GM21723 (cell line): ENCODE data around the gene SCP2.
A peak's percentile ranks its signal among the peaks of the same experiment; 100 is the strongest.
"Not testable (repeated sequence)": the region's sequence is repeated elsewhere in the genome, so short reads cannot be mapped to it uniquely, and the experiment has no call there.

ENCODE experiments used
- ATAC-seq: cut with Tn5 transposase; IDR thresholded peaks from one replicate; pipeline ENCODE4 v1.9.1; 2021; ENCODE audit warnings: mild to moderate bottlenecking, moderate library complexity; ENCODE audit not compliant: unreplicated experiment

The SCP2 gene

DNA sequence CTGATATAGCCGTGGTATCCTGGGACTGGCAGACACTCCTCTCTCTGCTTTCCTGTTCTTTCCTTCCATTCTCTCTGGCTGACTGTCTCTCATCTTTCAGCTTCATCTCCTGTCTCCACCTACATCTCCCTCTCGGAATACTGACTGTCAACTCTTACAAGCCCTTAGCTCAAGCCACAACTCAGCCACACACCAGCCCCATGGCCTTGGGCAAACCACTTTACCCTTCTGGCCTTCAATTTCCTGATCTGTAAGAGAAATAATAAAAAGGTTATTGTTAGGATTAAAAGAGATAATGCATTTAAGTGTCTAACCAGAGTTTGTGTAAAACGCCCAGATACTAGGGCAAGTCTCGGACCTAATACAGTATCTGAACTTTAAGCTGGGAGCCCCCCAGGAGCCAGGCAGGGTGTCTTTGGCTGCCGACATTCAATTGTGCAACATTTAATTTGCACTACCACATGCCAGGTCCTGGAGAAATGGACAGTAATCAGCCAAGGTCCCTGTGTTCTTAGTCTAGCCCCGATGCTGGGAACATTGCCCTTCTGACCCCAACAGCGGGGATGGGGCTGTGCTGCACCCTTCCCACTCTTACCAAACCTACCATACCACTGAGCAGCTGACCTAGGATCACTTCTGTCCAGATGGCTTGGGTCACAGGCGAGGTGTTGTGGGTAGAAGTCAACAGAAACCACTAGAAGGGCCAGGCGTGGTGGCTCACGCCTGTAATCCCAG lies 10.7 kb upstream of the SCP2 start:
- ATAC-seq, result no peak

DNA sequence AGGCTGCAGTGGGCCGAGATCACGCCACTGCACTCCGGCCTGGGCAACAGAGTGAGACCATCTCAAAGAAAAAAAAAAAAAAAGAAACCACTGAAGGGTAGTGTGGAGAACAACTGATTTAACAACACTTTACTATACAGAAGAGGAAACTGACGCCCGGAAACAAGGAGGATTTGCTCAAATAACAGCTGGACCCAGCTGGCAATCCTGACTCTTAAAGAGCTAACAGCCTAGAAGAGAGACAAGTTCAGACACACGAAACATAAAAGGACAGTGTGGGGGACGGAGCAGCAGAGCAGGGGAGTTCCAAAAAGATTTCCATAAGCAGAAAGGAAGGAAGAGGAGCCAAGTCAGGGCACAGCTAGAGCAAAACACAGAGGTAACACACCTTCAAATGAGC lies 9.9 kb upstream of the SCP2 start:
- ATAC-seq, result no peak

DNA sequence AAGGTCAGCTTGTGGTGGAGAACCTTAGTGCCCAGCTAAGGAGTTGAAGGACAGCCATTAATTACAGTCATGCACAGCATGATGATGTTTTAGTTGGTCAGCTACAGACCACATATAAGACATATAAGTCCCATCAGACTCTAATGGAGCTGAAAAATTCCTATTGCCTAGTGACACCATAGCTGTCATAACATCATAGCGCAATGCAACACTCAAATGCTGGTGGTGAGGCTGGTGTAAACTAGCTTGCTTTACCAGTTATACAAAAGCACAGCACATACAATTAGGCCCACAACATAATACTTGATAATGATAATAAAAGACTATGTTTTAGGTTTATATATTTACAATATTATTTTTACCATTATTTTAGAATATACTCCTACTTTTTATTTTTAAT lies 9.5 kb upstream of the SCP2 start:
- no peak for ATAC-seq

- no peak for ATAC-seq
Measured at GRCh38 chr1:52918201-52918600, 8.9 kb upstream of the SCP2 start.

DNA sequence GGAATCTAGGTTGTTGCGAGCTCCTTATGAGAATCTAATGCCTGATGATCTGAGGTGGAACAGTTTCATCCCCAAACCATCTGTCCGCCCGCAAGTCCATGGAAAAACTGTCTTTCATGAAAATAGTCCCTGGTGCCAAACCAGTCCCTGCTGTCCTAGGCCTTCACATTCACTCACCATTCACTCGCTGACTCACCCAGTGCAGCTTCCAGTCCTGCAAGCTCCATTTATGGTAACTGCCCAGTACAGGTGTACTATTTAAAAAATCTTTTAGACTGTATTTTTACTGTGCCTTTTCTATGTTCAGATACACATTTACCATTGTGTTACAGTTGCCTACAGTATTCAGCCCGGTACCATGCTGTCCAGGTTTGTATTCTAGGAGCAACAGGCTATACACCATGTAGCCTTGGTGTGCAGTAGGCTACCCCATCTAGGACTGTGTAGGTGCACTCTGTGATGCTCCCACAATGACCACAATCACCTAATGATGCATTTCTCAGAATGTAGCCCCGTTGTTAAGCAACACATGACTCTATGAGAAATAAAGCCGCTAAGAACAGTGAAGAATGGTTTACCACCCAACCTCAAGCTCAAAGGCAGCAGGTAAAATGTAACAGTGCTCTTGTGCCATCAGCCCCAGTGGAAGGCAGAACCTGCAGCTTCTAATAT lies 7.9 kb upstream of the SCP2 start:
- no peak for ATAC-seq

DNA sequence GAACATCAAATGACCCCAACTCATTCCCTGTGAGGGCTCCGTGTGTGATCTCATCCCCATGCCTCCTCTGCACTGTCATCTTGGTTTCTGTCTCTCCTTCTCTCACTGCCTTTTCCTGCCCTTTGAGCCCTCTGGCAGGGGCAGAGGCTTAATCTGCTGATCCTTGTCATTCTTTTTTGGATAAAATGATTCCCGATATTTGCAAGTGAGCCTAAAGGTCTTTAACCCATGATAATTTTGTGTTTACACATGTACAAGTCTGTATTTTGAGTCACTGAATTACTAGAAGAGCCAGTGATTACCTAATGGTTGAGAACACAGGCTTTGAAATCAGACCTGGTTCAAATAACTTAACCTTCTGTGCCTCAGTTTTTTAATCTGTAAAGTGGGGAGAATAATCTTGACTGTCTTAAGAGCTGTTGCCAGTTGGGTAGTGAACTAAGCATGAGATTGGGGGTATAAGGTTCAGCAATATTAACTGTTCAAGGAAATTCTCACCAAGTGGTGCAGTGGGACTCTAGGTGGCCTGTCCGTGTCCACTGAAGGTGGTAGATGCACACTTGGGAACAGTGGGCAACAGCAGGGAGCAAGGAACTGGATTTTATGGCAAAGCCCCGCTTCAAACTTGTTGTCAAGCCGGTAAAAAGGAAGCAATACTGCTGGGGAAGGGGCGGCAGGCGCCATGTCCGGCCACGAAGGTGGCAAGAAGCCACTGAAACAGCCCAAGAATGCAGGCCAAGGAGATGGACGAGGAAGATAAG lies 7.2 kb upstream of the SCP2 start:
- ATAC-seq, result no peak

GRCh38 chr1:52920791-52921291 lies 6.2 kb upstream of the SCP2 start:
- no peak for ATAC-seq

DNA sequence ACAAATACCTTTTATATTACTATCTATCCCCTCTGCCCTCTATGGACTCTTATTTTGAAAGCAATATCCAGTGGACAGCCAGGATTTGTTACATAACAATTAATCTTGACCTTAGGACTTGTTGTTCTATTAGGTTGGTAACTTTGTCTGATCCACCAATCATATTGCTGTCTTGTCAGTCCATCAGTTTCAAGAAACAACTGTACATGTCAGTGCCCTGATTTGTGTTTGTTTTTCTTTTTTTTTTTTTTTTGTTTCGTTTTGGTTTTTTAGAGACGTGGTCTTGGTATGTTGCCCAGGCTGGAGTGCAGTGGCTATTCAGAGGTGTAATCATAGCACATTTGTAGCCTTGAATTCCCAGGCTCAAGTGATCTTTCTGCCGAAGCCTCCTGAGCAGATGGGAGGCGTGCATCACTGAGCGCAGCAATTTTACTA lies 1.5 kb upstream of the SCP2 start:
- no peak for ATAC-seq

- ATAC-seq, result peak; percentile 9
Measured at GRCh38 chr1:52926864-52927211, 238 bp upstream of the SCP2 start.

GRCh38 chr1:52928015-52928404 lies 934 bp downstream of the SCP2 start:
- ATAC-seq, result peak; percentile 26

DNA sequence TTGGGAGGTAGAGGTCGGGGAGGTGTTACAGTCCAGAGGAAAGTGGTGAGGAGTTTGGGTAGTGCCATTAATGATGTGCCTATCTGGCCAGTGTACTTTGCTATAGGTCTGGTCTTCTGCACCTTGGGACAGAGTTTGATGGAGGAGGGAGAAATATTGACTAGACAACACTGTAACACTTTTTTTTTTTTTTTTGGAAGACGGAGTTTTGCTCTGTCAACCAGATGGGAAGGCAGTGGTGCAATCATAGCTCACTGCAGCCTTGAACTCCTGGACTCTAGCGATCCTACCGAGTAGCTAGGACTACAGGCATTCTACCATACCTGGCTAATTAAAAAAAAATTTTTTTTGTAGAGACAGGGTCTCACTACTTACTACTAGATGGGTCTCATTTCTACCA lies 1.9 kb downstream of the SCP2 start:
- ATAC-seq, result no peak

DNA sequence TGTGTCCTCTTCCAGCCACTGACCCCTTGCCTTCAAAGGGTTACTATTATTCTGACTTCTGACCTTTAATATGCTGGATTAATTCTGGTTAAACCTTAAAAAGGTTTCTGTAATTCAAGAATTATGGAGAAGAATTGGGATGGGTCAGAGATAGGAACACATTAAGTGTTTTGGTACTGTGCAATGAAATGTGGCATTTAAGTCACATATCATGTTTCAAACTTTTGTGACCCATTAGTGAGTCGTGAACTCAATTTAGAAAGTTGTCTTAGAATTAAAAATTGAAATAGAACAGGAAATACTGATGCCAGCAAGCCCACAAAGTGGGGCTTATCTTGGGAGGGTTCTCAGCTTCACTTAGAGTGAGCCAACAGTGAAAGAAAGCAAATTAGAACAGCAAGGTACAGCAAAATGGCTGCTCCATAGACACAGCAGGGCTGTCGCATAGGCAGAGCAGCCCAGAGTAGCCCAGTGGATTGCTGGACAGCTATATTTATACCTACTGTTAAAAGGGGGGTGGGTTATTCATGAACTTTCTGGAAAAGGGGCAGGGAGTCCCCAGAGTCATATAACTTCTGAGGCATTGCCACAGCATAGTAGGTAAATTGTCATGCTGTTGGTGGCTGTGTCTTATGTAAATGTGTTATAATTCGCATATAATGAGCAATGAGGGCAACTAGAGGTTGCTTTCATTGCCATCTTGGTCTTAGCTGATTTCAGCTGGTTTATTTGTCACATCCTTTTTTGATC lies 10.5 kb downstream of the SCP2 start:
- ATAC-seq, result no peak

- no peak for ATAC-seq
Measured at GRCh38 chr1:52938183-52938451, 11.0 kb downstream of the SCP2 start.

- ATAC-seq, result no peak
Measured at GRCh38 chr1:52943876-52944416, 16.9 kb downstream of the SCP2 start.

DNA sequence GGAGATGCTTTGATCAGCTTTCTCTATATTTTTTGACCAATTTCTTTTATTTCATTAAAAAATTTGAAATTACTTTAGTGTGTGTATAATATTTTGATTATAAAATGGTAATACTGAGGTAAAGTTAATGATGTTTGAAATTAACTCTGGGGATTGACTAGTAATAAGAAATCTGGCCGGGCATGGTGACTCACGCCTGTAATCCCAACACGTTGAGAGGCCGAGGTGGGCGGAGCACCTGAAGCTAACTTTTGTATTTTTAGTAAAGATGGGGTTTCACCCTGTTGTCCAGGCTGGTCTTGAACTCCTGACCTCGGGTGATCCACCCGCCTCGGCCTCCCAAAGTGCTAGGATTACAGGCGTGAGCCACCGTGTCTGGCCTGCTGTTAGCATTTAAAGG lies 17.5 kb downstream of the SCP2 start:
- no peak for ATAC-seq

DNA sequence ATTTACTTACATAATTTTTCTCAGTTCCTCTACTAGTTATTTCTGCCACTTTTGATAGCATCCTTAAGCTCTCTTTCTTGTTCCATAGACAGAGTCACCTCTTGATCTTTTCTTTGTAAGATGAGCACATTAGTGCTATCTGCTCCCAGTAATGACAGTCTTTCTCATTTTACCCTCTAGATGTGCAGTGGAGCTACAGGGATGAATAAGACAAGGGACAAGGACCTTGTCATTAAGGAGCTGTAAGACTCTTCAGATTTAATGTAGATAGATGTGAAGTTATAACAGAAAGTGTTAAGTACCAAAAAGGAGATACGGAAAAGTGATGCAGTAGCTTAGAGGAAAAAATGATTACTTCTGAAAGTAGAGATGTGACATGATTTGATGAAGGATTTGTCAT lies 20.4 kb downstream of the SCP2 start:
- ATAC-seq, result no peak

- not testable (repeated sequence) for ATAC-seq
Measured at GRCh38 chr1:52949602-52950001, 22.5 kb downstream of the SCP2 start.

DNA sequence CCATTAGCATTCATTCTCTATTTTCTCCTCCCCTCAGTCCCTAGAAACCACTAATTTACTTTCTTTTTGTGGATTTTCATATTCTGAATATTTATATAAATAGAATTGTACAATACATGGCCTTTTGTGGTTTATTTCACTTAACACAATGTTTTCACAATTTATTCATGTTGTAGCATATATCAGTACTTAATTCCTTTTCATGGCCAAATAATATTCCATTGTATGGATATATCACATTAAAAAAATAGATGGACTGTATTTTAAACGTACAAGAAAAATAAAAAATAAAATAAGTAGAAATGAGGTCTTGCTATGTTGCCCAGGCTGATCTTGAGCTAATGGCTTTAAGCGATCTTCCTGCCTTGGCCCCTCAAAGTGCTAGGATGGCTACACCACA lies 25.0 kb downstream of the SCP2 start:
- ATAC-seq, result no peak

GRCh38 chr1:52955129-52955970 lies 28.3 kb downstream of the SCP2 start:
- no peak for ATAC-seq

- no peak for ATAC-seq
Measured at GRCh38 chr1:52963101-52963500, 36.0 kb downstream of the SCP2 start.
